ENCODE measurements around the gene NMRK1. TPM values are rescaled to one million over a fixed set of nuclear protein-coding genes. Genes with fewer than 3 reads are reported as not detected.

NMRK1 gene
- total RNA-seq, 1 experiment from 2014 or later: 5.8 TPM

- DNase-seq (ENCODE audit: low spot score): no peak
Measured at GRCh38 chr9:75102177-75102790, 14.3 kb upstream of the NMRK1 start.

GRCh38 chr9:75101004-75101588 is 13.1 kb upstream of the NMRK1 start:
- DNase-seq (ENCODE audit: low spot score): no peak

- DNase-seq (ENCODE audit: low spot score): no peak
Measured at GRCh38 chr9:75096796-75097195, 8.8 kb upstream of the NMRK1 start.

- DNase-seq (ENCODE audit: low spot score): no peak
Measured at GRCh38 chr9:75092766-75093165, 4.8 kb upstream of the NMRK1 start.

- no peak for DNase-seq (ENCODE audit: low spot score)
Measured at GRCh38 chr9:75090579-75090978, 2.6 kb upstream of the NMRK1 start.

- DNase-seq (ENCODE audit: low spot score): no peak
Measured at GRCh38 chr9:75089373-75089766, 1.4 kb upstream of the NMRK1 start.

GRCh38 chr9:75088646-75089372 is 854 bp upstream of the NMRK1 start:
- DNase-seq (ENCODE audit: low spot score): peak; percentile 11

- DNase-seq (ENCODE audit: low spot score): peak; percentile 42
Measured at GRCh38 chr9:75087289-75087823, 599 bp downstream of the NMRK1 start.

- no peak for DNase-seq (ENCODE audit: low spot score)
Measured at GRCh38 chr9:75086541-75087288, 1.2 kb downstream of the NMRK1 start.

- no peak for DNase-seq (ENCODE audit: low spot score)
Measured at GRCh38 chr9:75085640-75086039, 2.3 kb downstream of the NMRK1 start.

- no peak for DNase-seq (ENCODE audit: low spot score)
Measured at GRCh38 chr9:75084081-75084672, 3.8 kb downstream of the NMRK1 start.

GRCh38 chr9:75083188-75083970 is 4.6 kb downstream of the NMRK1 start:
- no peak for DNase-seq (ENCODE audit: low spot score)

GRCh38 chr9:75081632-75082031 is 6.3 kb downstream of the NMRK1 start:
- no peak for DNase-seq (ENCODE audit: low spot score)

GRCh38 chr9:75072895-75073294 is 15.1 kb downstream of the NMRK1 start:
- no peak for DNase-seq (ENCODE audit: low spot score)

- DNase-seq (ENCODE audit: low spot score): peak; percentile 19
Measured at GRCh38 chr9:75071530-75072122, 16.3 kb downstream of the NMRK1 start.

- no peak for DNase-seq (ENCODE audit: low spot score)
Measured at GRCh38 chr9:75069171-75069570, 18.8 kb downstream of the NMRK1 start.

GRCh38 chr9:75067894-75068293 is 20.1 kb downstream of the NMRK1 start:
- DNase-seq (ENCODE audit: low spot score): no peak

GRCh38 chr9:75065510-75065909 is 22.4 kb downstream of the NMRK1 start:
- DNase-seq (ENCODE audit: low spot score): no peak

- no peak for DNase-seq (ENCODE audit: low spot score)
Measured at GRCh38 chr9:75064307-75065025, 23.5 kb downstream of the NMRK1 start.

Data from H4 (cell line).